NCI-H2227 (cell line): ENCODE results near the gene LRIG1.

Source experiments
- DNase-seq: peaks from one replicate; lab custom pipeline; 2025; ENCODE audit not compliant: unreplicated experiment; lab: John Stamatoyannopoulos, UW

Gene LRIG1

GRCh38 chr3:66404903-66405700 is 95.7 kb downstream of the LRIG1 start:
- DNase-seq, result no peak

- no peak for DNase-seq
These were observed 96.6 kb downstream of the LRIG1 start for GRCh38 chr3:66404197-66404596.

- no peak for DNase-seq
These were observed 97.4 kb downstream of the LRIG1 start for GRCh38 chr3:66403323-66403990.

GRCh38 chr3:66402596-66403290 is 98.1 kb downstream of the LRIG1 start:
- DNase-seq, result no peak

- DNase-seq, result no peak
These were observed 98.9 kb downstream of the LRIG1 start for GRCh38 chr3:66401675-66402491.

GRCh38 chr3:66401157-66401550 is 99.7 kb downstream of the LRIG1 start:
- no peak for DNase-seq

GRCh38 chr3:66400411-66401156 is 100.2 kb downstream of the LRIG1 start:
- DNase-seq, result no peak

GRCh38 chr3:66399529-66400232 is 101.1 kb downstream of the LRIG1 start:
- no peak for DNase-seq

GRCh38 chr3:66398228-66399025 is 102.4 kb downstream of the LRIG1 start:
- DNase-seq, result no peak

- DNase-seq, result no peak
These were observed 103.1 kb downstream of the LRIG1 start for GRCh38 chr3:66397745-66398144.

GRCh38 chr3:66396888-66397287 is 103.9 kb downstream of the LRIG1 start:
- no peak for DNase-seq

- no peak for DNase-seq
These were observed 104.6 kb downstream of the LRIG1 start for GRCh38 chr3:66396161-66396760.

- DNase-seq, result no peak
These were observed 105.2 kb downstream of the LRIG1 start for GRCh38 chr3:66395635-66396034.

GRCh38 chr3:66394753-66395249 is 106.0 kb downstream of the LRIG1 start:
- no peak for DNase-seq

- no peak for DNase-seq
These were observed 106.6 kb downstream of the LRIG1 start for GRCh38 chr3:66394019-66394752.

- no peak for DNase-seq
These were observed 107.4 kb downstream of the LRIG1 start for GRCh38 chr3:66393333-66394005.

- no peak for DNase-seq
These were observed 107.9 kb downstream of the LRIG1 start for GRCh38 chr3:66392966-66393332.
